HepG2 (cell line): ENCODE measurements around the gene MTMR10.

Experiments used
- CBX5 ChIP-seq: sonication (generic); formaldehyde crosslinking; IDR thresholded peaks from 2 replicates; pipeline ENCODE4 v1.4.0; 2020; ENCODE audit warnings: missing genetic modification reagents, borderline replicate concordance
- EZH2 ChIP-seq: conservative IDR thresholded peaks from 2 replicates; pipeline ENCODE4 v1.6.1; 2012; ENCODE audit warnings: mild to moderate bottlenecking, low read depth, low read length, moderate library complexity
- FOXK2 ChIP-seq: fragments of 450-650 bp; IDR thresholded peaks from 2 replicates; pipeline ENCODE4 v1.6.1; 2016
- HNRNPL ChIP-seq: fragments of 200-400 bp; formaldehyde crosslinking; IDR thresholded peaks from 2 replicates; pipeline ENCODE4 v1.6.1; 2017; ENCODE audit warnings: mild to moderate bottlenecking, low read depth, low read length
- KLF11 ChIP-seq: IDR thresholded peaks from 2 replicates; pipeline ENCODE4 v1.6.1; 2016; ENCODE audit warnings: missing compliant biosample characterization
- SNAPC2 ChIP-seq: sonication (generic); formaldehyde crosslinking; IDR thresholded peaks from 2 replicates; pipeline ENCODE4 v1.8.1; 2022; ENCODE audit warnings: mild to moderate bottlenecking, missing genetic modification reagents
- ZKSCAN1 ChIP-seq: fragments of 150-350 bp; IDR thresholded peaks from 2 replicates; pipeline ENCODE4 v1.6.1; 2014; ENCODE audit warnings: low read length

DNA sequence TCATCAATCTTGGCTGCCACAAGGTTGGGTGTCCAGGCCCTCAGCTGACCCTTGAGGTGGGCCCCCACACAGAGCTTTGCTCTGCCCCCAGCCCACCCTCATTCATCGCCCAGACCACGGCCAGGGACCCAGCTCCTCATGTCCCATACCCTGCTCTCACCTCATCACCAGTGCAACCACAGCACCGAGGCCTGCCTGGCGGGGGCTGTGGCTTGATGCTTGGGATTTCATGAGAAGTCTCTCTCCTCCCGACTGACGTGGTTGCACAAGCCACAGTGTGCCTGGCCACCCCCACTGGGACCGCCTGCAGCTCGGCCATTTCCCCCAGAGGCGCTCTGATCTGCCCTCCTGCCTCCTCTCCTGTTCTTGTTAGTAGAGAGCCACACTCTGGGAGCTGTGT lies 45.4 kb upstream of the MTMR10 start:
- TF ChIP-seq ZKSCAN1 (no peak), SNAPC2 (CRISPR knock-in tag) (no peak), CBX5 (CRISPR knock-in tag) (no peak), EZH2 (no peak), HNRNPL (no peak), KLF11 (CRISPR knock-in tag) (no peak), FOXK2 (no peak)
